HUES6 (cell line): ENCODE measurements around the gene FGF22.

Experiments
- H3K27ac ChIP-seq: 2 replicates; pipeline ENCODE4 v1.7.0; 2013; ENCODE audit warnings: low read depth, mild to moderate bottlenecking, low read length, inconsistent platforms
- H3K27me3 ChIP-seq: 2 replicates; pipeline ENCODE4 v1.6.1; 2013; ENCODE audit warnings: low read length; ENCODE audit not compliant: control insufficient read depth, insufficient read depth
- H3K36me3 ChIP-seq: 2 replicates; pipeline ENCODE4 v1.6.1; 2013; ENCODE audit warnings: low read length; ENCODE audit not compliant: control insufficient read depth, insufficient read depth
- H3K4me1 ChIP-seq: 2 replicates; pipeline ENCODE4 v1.6.1; 2013; ENCODE audit warnings: low read length; ENCODE audit not compliant: control insufficient read depth, insufficient read depth
- H3K4me3 ChIP-seq: 2 replicates; pipeline ENCODE4 v1.5.1; 2013; ENCODE audit warnings: low read depth, low read length
- H3K9ac ChIP-seq: one replicate; pipeline ENCODE4 v1.6.1; 2013; ENCODE audit warnings: mild to moderate bottlenecking, low read length
- H3K9me3 ChIP-seq: 2 replicates; pipeline ENCODE4 v1.6.1; 2013; ENCODE audit warnings: low read depth, low read length; ENCODE audit not compliant: control insufficient read depth, insufficient read depth

FGF22 gene

DNA sequence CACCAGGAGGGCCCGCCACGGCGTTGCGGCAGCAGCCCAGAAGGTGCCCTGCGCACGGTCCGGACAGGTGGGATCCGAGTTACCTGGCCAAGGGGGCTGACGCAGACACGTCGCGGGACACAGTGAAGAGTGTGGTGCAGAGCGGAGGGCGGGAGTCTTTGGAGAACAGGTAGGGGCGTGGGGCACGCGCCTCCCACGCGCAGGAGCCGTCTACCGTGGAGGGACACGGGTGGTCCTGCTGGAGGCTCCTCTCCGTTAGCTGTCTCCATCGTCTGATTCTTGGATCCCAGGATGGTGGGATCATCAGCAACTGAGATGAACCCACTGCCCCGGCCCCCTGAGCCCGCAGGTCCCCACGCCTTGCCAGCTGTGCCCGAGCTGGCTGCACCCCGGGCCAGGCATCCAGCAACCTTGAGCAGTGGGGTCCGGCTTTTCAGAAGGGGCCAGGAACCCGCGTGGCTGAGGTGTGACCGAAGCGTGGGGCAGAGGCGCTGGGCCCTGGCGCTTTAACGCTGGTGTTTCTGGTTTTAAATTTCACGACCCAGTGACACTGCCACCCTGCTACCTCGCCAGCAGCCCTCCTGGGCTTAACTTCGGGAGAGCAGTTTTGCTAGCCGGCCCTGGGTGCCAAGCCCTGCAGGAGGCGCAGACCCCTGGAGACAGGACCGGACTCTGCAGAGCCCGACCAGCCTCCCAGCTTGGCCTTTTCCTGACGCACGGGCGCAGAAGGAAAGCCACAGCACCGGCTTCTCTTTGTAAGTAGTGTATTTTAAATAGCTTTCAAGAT is 7.3 kb downstream of the FGF22 start:
- Histone ChIP-seq H3K4me3 (no peak overlapping the region), H3K9me3 (no peaks in the 10 kb centered on the region), H3K36me3 (peaks cover 64% of the 10 kb centered on the region), H3K4me1 (no peaks in the 10 kb centered on the region), H3K27ac (no peak overlapping the region), H3K27me3 (no peaks in the 10 kb centered on the region), H3K9ac (no peak overlapping the region)

DNA sequence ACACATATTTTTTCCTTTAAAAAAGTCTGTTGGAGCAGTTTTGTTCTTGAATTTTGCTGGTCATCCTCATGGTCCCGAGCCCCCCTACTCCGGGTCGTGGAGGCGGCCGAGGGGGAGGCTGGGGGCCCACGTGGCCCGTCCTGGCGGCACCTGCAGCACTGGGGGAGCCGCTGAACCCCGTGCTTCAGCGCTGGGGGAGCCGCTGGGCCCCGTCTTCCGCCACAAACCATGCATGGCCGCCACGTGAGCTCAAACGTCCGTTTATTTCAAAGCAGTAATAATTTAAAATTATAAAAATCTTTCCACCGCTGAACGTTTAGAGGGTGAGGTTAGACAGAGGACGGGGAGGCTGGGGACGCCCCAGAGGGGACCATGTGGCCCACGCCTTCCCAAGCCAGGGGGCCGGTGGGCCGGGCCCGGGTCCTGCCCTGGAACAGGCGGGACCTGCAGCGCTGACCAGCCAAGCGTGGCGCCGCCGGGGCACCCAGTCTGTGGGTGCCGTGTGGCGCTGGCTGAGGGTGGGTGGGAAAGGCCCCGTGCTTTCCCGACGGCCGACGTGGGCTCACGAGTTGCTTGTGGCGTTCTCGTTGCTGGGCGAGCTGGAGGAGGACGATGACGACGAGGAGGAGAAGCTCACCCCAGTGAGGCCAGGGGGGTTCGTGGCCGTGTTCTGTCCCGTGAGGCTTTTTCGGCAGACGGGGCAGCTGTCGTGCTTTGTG is 8.0 kb downstream of the FGF22 start:
- H3K9ac ChIP-seq, result no peak overlapping the region
- H3K4me3 ChIP-seq, result no peak overlapping the region
- H3K36me3 ChIP-seq, result peaks cover 71% of the 10 kb centered on the region
- H3K27ac ChIP-seq, result no peak overlapping the region
- H3K9me3 ChIP-seq, result no peaks in the 10 kb centered on the region
- no peaks in the 10 kb centered on the region for H3K4me1 ChIP-seq
- H3K27me3 ChIP-seq, result no peaks in the 10 kb centered on the region

DNA sequence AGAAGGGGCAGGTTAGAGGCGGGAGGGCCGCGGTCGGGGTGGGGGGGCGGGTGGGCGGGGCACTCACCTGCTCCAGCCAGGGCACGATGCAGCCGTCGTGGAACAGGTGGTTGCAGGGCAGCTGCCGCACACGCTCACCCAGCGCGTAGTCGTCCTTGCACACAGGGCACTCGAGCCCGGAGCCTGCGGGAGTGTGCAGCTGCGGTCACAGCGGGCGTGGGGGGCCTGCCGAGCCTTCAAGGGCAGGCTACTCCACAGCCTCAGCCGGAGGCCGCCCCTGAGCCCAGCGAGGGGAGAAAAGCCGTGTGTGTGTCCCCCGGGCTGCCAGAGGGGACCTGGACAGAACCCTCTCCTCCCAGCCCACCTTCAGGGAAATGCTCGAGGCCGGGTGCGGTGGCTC is 8.6 kb downstream of the FGF22 start:
- Histone ChIP-seq H3K36me3 (peaks cover 77% of the 10 kb centered on the region), H3K4me3 (no peak overlapping the region), H3K27ac (no peak overlapping the region), H3K9me3 (no peaks in the 10 kb centered on the region), H3K27me3 (no peaks in the 10 kb centered on the region), H3K4me1 (no peaks in the 10 kb centered on the region), H3K9ac (no peak overlapping the region)

DNA sequence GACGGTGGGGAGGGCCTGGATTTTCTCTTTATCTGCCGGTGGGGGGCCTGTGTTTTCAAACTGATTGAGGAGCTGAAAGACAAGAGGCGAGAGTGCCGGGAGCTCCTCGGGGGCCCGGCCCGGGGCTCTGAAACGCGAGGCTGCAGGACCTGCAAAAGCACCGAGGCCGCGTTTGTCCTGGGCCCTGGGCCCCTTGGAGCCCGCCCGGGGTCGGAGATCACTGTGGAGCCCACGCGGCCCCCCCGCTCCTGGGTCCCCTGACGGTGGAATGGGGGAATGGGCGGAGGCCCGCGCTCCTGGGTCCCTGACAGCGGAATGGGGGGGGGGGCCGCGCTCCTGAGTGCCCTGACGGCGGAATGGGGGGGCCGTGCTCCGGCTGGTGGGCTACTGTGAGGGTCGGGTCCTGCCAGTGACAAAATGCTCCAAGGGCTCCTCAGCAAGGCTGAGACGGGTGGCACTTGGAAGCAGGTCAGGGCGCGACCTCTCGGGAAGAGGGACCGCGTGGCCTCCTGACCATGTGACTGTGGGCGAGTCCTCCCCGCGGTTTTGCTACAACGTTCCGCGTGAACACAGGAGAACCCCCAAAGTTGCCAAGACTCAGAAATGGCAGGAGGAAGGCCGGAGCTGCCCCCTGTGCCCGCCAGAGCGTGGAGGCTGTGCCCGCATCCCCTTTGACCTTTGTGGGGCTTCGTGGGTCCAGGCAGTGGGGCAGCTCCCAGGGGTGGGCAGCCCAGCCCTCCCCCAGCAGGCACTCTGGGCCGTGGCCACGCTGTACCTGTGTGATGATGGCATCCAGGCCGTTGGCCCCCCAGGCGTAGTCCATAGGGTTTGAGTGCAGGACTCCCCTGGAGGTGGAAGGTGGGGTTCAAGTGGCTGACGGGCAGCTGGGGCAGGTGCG is 9.5 kb downstream of the FGF22 start:
- H3K4me3 ChIP-seq, result no peak overlapping the region
- no peak overlapping the region for H3K27ac ChIP-seq
- H3K36me3 ChIP-seq, result peaks cover 82% of the 10 kb centered on the region
- no peaks in the 10 kb centered on the region for H3K9me3 ChIP-seq
- H3K27me3 ChIP-seq, result no peaks in the 10 kb centered on the region
- H3K9ac ChIP-seq, result no peak overlapping the region
- no peaks in the 10 kb centered on the region for H3K4me1 ChIP-seq

DNA sequence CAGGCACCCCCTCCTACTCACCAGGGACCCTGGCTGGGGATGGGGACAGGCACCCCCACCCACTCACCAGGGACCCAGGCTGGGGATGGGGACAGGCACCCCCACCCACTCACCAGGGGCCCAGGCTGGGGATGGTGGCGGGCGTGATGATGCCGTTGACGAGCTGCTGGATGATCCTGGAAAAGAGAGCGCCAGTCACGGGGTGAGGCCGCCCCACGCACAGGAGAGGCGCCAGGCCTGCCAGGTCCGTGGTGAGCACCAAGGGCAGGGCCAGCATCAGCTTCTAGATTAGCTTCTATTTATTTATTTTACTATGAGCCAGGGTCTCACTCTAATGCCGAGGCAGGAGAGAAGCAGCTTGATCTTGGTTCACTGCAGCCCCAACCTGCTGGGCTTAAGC is 10.4 kb downstream of the FGF22 start:
- Histone ChIP-seq H3K4me3 (no peak overlapping the region), H3K4me1 (no peaks in the 10 kb centered on the region), H3K9ac (no peak overlapping the region), H3K27me3 (no peaks in the 10 kb centered on the region), H3K27ac (no peak overlapping the region), H3K36me3 (peaks cover 81% of the 10 kb centered on the region), H3K9me3 (no peaks in the 10 kb centered on the region)

DNA sequence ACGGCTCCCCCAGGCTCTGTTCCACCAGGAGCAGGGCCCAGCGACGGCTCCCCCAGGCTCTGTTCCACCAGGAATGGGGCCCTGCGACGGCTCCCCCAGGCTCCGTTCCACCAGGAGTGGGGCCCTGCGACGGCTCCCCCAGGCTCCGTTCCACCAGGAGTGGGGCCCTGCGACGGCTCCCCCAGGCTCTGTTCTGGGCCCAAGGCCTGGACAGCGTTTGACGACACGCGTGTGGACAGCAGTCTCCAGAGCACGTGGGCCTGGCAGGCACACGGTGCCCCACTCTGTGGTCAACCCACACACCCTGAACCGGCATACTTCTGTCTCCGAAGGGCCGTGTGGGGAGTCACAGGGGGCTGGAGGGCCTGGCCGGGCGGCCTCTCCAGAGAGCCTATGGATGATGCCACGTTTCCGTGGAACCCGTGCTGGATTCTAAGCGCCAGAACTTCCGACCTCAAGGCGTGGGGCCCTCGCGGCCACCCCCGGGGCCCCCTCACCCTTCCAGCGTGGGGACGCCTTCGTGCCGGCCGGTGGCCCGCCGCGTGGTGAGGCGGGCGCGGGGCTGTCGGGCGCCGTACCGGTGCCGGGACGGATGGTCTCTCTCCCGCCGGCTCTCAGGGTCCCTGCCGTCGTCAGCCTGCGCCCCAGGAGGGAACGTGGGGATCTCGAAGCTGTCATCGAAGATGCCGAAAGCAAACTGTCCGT is 11.6 kb downstream of the FGF22 start:
- no peak overlapping the region for H3K4me3 ChIP-seq
- H3K36me3 ChIP-seq, result peaks cover 78% of the 10 kb centered on the region
- no peaks in the 10 kb centered on the region for H3K4me1 ChIP-seq

DNA sequence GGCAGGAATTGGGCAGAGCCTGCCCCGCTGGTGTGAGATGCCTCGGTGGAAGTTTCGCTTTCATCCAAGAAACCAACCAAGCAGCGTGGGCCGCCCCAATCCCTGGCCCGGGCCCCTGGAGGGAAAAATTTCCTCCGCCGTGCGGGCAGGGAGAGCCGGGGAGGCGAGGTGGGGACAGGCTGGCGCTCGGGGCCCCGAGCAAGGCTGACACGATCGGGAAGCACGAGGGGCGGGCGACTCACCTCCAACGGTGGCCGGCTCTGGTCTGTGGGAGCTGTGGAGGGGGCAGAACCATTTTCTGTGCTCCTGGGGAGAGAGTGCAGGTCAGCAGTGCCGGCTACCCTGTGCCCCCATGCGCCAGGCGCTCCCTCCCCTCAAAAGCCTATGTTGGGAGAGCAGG is 12.3 kb downstream of the FGF22 start:
- peaks cover 73% of the 10 kb centered on the region for H3K36me3 ChIP-seq
- H3K27ac ChIP-seq, result no peak overlapping the region

More for the DNA sequence above, 11.6 kb downstream of the FGF22 start:
- H3K27me3 ChIP-seq, result no peaks in the 10 kb centered on the region
- no peak overlapping the region for H3K27ac ChIP-seq
- H3K9me3 ChIP-seq, result no peaks in the 10 kb centered on the region
- no peak overlapping the region for H3K9ac ChIP-seq

DNA sequence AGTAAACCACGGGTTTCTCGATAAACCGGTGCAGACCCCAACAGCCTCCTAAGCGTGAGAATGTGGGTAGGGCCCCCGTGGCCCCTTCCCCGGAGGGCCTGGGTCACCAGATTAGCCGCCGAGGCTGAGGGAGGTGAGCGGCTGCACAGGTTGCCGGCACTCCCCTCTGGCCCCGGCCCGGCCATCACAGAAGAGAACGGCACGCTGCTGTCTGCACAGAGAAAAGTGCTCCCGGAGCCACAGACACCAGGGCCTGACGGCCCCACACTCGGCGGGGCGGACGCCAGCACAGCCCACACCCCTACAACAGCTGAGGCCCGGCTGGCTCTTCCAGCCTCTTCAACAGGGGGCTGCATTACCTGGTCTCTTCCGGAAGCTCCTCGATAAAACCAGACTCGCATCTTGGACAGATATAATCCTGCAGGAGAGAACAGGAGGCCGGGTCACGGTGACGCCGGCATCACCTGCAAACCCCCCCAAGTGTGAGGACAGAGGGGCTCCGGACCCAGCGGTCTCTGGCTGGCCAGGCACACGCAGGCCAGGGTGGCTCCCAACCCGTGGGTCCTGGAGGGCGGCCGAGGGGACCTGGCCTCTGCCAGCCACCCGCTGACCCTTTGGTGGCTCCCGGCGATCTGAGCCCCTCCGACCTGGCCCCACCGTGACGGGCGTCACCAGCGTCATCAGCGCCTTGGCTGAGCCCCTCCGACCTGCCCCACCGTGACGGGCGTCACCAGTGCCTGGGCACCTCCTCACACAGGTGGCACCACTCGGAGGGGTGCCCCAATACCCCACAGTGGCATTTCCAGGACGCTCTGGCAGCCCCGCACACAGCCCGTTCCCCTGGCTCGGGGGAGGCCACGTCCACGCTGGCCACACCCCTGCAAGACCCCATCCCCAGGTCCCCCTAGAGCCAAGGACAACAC is 13.0 kb downstream of the FGF22 start:
- Histone ChIP-seq H3K27ac (peak overlapping the region; percentile 26; the same call in 1 of the 2 replicates), H3K9me3 (no peaks in the 10 kb centered on the region), H3K4me1 (no peaks in the 10 kb centered on the region), H3K36me3 (peaks cover 73% of the 10 kb centered on the region), H3K4me3 (no peak overlapping the region), H3K27me3 (no peaks in the 10 kb centered on the region), H3K9ac (no peak overlapping the region)

More for the DNA sequence above, 12.3 kb downstream of the FGF22 start:
- H3K4me3 ChIP-seq, result no peak overlapping the region
- no peaks in the 10 kb centered on the region for H3K4me1 ChIP-seq
- H3K27me3 ChIP-seq, result no peaks in the 10 kb centered on the region
- no peaks in the 10 kb centered on the region for H3K9me3 ChIP-seq
- no peak overlapping the region for H3K9ac ChIP-seq

DNA sequence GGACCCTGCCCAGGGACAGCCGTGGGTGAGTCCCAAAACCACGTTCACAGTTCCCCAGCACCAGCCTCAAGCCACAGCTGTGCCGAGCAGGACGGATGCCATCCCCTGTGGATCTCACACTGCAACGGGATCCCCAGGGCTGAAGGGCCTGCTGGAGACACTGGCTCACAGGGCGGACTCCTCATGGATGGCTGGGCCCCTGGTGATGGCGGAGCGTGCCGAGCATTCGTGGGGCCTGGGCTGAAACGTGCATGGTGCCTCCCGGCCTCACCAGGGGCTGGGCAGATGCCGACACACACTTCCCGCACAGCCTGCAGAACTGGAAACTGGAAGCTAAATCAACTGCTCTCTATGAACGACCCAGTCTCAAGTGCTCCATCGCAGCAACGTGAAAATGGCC is 13.7 kb downstream of the FGF22 start:
- no peaks in the 10 kb centered on the region for H3K4me1 ChIP-seq
- peaks cover 71% of the 10 kb centered on the region for H3K36me3 ChIP-seq
- H3K27me3 ChIP-seq, result no peaks in the 10 kb centered on the region
- H3K9me3 ChIP-seq, result no peaks in the 10 kb centered on the region
- H3K9ac ChIP-seq, result no peak overlapping the region
- no peak overlapping the region for H3K4me3 ChIP-seq
- no peak overlapping the region for H3K27ac ChIP-seq

DNA sequence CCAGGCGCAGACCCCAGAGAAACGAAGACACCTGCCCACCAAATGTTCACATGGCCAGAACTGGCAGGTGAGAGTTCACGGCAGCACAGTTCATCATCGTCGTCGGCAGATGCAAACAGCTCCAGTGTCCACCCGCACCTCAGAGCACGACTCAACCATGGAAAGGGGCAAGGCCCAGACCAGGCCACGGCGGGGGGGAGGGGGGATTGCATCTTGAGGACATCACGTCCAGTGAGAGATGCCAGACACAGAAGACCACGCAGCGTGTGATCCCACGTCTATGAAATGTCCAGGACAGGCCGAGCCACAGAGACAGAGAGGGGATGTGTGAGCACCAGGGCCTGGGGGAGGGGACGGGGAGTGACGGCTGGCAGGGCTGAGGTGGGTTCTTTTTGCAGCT is 16.0 kb downstream of the FGF22 start:
- H3K27ac ChIP-seq, result no peak overlapping the region
- no peaks in the 10 kb centered on the region for H3K27me3 ChIP-seq
- no peak overlapping the region for H3K4me3 ChIP-seq
- H3K9me3 ChIP-seq, result no peaks in the 10 kb centered on the region
- H3K9ac ChIP-seq, result no peak overlapping the region
- H3K36me3 ChIP-seq, result peaks cover 63% of the 10 kb centered on the region
- peaks cover 1% of the 10 kb centered on the region; the same call in 1 of the 2 replicates for H3K4me1 ChIP-seq
